ENCODE results near the gene LAMA3. TPM values are rescaled to one million over a fixed set of nuclear protein-coding genes. Genes with fewer than 3 reads are reported as not detected.

The LAMA3 gene
- polyA plus RNA-seq, 1 donor from 2014 or later: 3.4 TPM

DNA sequence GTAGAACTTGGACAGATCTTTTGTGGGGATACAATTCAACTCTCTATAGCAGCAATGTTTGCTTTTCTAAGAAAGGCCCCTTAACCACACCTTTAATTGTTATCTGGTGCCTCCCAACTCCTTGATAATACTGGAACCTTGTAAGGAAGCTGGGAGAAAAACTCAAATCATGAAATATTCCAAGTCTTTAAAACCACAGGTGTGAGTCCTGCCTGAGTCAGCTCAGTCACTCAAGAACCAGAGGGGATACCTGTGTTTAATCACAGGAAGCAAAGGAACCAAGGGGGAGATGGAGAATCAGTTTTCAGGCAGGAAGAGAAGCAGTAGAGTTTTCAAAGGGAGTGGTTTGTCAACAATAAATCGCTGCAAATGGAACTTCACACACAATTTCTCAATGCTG is 159.9 kb downstream of the LAMA3 start:
- Histone ChIP-seq H3K27me3 (ENCODE audit: insufficient read depth, low read depth, low read length) (no peaks in the 10 kb centered on the region), H3K9me2 (ENCODE audit: insufficient read depth, low read length) (no peaks in the 10 kb centered on the region), H3K27ac (ENCODE audit: low read length) (no peak overlapping the region), H3K4me3 (ENCODE audit: low read length) (no peak overlapping the region), H3K9me3 (ENCODE audit: low read length) (no peaks in the 10 kb centered on the region), H3K4me2 (ENCODE audit: low read length) (no peak overlapping the region), H3K9ac (ENCODE audit: low read length) (no peak overlapping the region), H3K79me2 (replicated peaks; ENCODE audit: insufficient read depth, low read length) (no peaks in the 10 kb centered on the region), H2AFZ (ENCODE audit: low read depth, low read length) (no peak overlapping the region), H3K36me3 (ENCODE audit: insufficient read depth, low read length) (no peaks in the 10 kb centered on the region), H3F3A (ENCODE audit: insufficient read depth, low read length, poor library complexity, severe bottlenecking) (no peaks in the 10 kb centered on the region), H4K20me1 (ENCODE audit: insufficient read depth) (no peaks in the 10 kb centered on the region)
- TF ChIP-seq, protein P1, sequence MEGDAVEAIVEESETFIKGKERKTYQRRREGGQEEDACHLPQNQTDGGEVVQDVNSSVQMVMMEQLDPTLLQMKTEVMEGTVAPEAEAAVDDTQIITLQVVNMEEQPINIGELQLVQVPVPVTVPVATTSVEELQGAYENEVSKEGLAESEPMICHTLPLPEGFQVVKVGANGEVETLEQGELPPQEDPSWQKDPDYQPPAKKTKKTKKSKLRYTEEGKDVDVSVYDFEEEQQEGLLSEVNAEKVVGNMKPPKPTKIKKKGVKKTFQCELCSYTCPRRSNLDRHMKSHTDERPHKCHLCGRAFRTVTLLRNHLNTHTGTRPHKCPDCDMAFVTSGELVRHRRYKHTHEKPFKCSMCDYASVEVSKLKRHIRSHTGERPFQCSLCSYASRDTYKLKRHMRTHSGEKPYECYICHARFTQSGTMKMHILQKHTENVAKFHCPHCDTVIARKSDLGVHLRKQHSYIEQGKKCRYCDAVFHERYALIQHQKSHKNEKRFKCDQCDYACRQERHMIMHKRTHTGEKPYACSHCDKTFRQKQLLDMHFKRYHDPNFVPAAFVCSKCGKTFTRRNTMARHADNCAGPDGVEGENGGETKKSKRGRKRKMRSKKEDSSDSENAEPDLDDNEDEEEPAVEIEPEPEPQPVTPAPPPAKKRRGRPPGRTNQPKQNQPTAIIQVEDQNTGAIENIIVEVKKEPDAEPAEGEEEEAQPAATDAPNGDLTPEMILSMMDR (IDR thresholded peaks at IDR 0.05; ENCODE audit: poor library complexity, severe bottlenecking): no peak
- no peak for TF ChIP-seq SMC3 (conservative IDR thresholded peaks at IDR 0.05; ENCODE audit: poor library complexity)
- no peak for TF ChIP-seq MXI1 (conservative IDR thresholded peaks at IDR 0.05; ENCODE audit: poor library complexity, severe bottlenecking)
- no peak for TF ChIP-seq EZH2 (IDR thresholded peaks at IDR 0.05; ENCODE audit: borderline replicate concordance, insufficient read depth, low read length, poor library complexity, severe bottlenecking)
- TF ChIP-seq POLR2AphosphoS5 (IDR thresholded peaks at IDR 0.05): no peak
- TF ChIP-seq RAD21 (conservative IDR thresholded peaks at IDR 0.05): no peak
- TF ChIP-seq EP300 (conservative IDR thresholded peaks at IDR 0.05; ENCODE audit: poor library complexity, severe bottlenecking): no peak
- TF ChIP-seq TAF1 (IDR thresholded peaks at IDR 0.05; ENCODE audit: low read depth): no peak
- TF ChIP-seq, protein P2, sequence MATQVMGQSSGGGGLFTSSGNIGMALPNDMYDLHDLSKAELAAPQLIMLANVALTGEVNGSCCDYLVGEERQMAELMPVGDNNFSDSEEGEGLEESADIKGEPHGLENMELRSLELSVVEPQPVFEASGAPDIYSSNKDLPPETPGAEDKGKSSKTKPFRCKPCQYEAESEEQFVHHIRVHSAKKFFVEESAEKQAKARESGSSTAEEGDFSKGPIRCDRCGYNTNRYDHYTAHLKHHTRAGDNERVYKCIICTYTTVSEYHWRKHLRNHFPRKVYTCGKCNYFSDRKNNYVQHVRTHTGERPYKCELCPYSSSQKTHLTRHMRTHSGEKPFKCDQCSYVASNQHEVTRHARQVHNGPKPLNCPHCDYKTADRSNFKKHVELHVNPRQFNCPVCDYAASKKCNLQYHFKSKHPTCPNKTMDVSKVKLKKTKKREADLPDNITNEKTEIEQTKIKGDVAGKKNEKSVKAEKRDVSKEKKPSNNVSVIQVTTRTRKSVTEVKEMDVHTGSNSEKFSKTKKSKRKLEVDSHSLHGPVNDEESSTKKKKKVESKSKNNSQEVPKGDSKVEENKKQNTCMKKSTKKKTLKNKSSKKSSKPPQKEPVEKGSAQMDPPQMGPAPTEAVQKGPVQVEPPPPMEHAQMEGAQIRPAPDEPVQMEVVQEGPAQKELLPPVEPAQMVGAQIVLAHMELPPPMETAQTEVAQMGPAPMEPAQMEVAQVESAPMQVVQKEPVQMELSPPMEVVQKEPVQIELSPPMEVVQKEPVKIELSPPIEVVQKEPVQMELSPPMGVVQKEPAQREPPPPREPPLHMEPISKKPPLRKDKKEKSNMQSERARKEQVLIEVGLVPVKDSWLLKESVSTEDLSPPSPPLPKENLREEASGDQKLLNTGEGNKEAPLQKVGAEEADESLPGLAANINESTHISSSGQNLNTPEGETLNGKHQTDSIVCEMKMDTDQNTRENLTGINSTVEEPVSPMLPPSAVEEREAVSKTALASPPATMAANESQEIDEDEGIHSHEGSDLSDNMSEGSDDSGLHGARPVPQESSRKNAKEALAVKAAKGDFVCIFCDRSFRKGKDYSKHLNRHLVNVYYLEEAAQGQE (IDR thresholded peaks at IDR 0.05; ENCODE audit: borderline replicate concordance): no peak

DNA sequence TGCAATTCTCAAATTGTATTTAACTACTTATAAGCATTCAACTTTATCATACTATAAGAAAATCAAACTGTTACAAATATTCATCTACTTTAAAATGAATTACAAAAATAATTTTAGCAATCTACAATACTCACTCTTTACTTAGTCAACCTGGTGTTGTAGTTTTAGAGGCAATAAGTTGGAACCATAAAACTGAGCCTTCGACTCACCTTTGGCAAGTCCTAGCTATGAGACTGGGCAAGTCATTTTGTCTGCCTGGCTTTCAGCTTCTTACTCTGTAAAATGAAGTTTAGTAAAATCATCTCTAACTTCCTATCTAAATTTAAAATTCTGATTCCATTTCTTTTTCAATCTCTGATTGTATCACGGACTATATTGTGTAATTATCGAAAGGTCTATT is 161.0 kb downstream of the LAMA3 start:
- TF ChIP-seq TAF1 (IDR thresholded peaks at IDR 0.05; ENCODE audit: low read depth): no peak
- TF ChIP-seq RAD21 (conservative IDR thresholded peaks at IDR 0.05): no peak
- TF ChIP-seq, protein P2 (IDR thresholded peaks at IDR 0.05; ENCODE audit: borderline replicate concordance): no peak
- TF ChIP-seq EZH2 (IDR thresholded peaks at IDR 0.05; ENCODE audit: borderline replicate concordance, insufficient read depth, low read length, poor library complexity, severe bottlenecking): no peak
- TF ChIP-seq SMC3 (conservative IDR thresholded peaks at IDR 0.05; ENCODE audit: poor library complexity): no peak
- TF ChIP-seq, protein P1 (IDR thresholded peaks at IDR 0.05; ENCODE audit: poor library complexity, severe bottlenecking): no peak
- no peak for TF ChIP-seq POLR2AphosphoS5 (IDR thresholded peaks at IDR 0.05)
- TF ChIP-seq MXI1 (conservative IDR thresholded peaks at IDR 0.05; ENCODE audit: poor library complexity, severe bottlenecking): no peak
- TF ChIP-seq EP300 (conservative IDR thresholded peaks at IDR 0.05; ENCODE audit: poor library complexity, severe bottlenecking): no peak
- no peak overlapping the region for H3K9ac ChIP-seq (ENCODE audit: low read length)

More for the DNA sequence above, 161.0 kb downstream of the LAMA3 start:
- Histone ChIP-seq H3K4me2 (ENCODE audit: low read length) (peak overlapping the region; percentile 21), H3K36me3 (ENCODE audit: insufficient read depth, low read length) (no peaks in the 10 kb centered on the region), H4K20me1 (ENCODE audit: insufficient read depth) (no peaks in the 10 kb centered on the region), H3K27me3 (ENCODE audit: insufficient read depth, low read depth, low read length) (no peaks in the 10 kb centered on the region), H3K27ac (ENCODE audit: low read length) (no peak overlapping the region), H3K79me2 (replicated peaks; ENCODE audit: insufficient read depth, low read length) (no peaks in the 10 kb centered on the region), H3F3A (ENCODE audit: insufficient read depth, low read length, poor library complexity, severe bottlenecking) (no peaks in the 10 kb centered on the region), H3K9me2 (ENCODE audit: insufficient read depth, low read length) (no peaks in the 10 kb centered on the region), H2AFZ (ENCODE audit: low read depth, low read length) (no peak overlapping the region), H3K4me3 (ENCODE audit: low read length) (no peak overlapping the region), H3K9me3 (ENCODE audit: low read length) (no peaks in the 10 kb centered on the region)
